ENCODE measurements around the gene SIAE.

SIAE gene

GRCh38 chr11:124629961-124630360 is 43.6 kb downstream of the SIAE start:
- H3K4me3 ChIP-seq (ENCODE audit: low read length): no peak overlapping the region
- H3K9me2 ChIP-seq (replicated peaks; ENCODE audit: control insufficient read depth, low read length): no peaks in the 10 kb centered on the region
- TF ChIP-seq CTCF (IDR thresholded peaks at IDR 0.05; ENCODE audit: low read depth, low read length, poor library complexity, severe bottlenecking) (no peak), EZH2phosphoT487 (IDR thresholded peaks at IDR 0.05; ENCODE audit: borderline replicate concordance, low read length) (no peak)
- H3K4me2 ChIP-seq (ENCODE audit: low read length): no peak overlapping the region
- H3K27ac ChIP-seq (ENCODE audit: low read depth, low read length): no peak overlapping the region
- no peaks in the 10 kb centered on the region for H3K4me1 ChIP-seq (ENCODE audit: control insufficient read depth, low read length)
- H4K20me1 ChIP-seq (ENCODE audit: control insufficient read depth, insufficient read depth, low read depth, low read length): no peaks in the 10 kb centered on the region
- peaks cover 17% of the 10 kb centered on the region for H3K79me2 ChIP-seq (ENCODE audit: control insufficient read depth, low read length)
- 0 out of 2 replicates have a peak, but pooled peaks cover 2% of the 10 kb centered on the region for H3F3A ChIP-seq (ENCODE audit: control insufficient read depth, insufficient read depth)
- no peaks in the 10 kb centered on the region for H3K9me3 ChIP-seq (ENCODE audit: control insufficient read depth, insufficient read depth, low read length)
- H3K27me3 ChIP-seq (ENCODE audit: control insufficient read depth, low read length): no peaks in the 10 kb centered on the region
- H3K36me3 ChIP-seq (ENCODE audit: control insufficient read depth, low read length): peaks cover 84% of the 10 kb centered on the region

GRCh38 chr11:124627546-124627945 is 46.0 kb downstream of the SIAE start:
- no peak overlapping the region for H3K27ac ChIP-seq (ENCODE audit: low read depth, low read length)
- no peaks in the 10 kb centered on the region for H3K9me3 ChIP-seq (ENCODE audit: control insufficient read depth, insufficient read depth, low read length)
- no peak overlapping the region for H3K4me2 ChIP-seq (ENCODE audit: low read length)
- 0 out of 2 replicates have a peak, but pooled peaks cover 2% of the 10 kb centered on the region for H3F3A ChIP-seq (ENCODE audit: control insufficient read depth, insufficient read depth)
- no peaks in the 10 kb centered on the region for H3K9me2 ChIP-seq (replicated peaks; ENCODE audit: control insufficient read depth, low read length)
- H3K4me1 ChIP-seq (ENCODE audit: control insufficient read depth, low read length): peaks cover 7% of the 10 kb centered on the region
- no peaks in the 10 kb centered on the region for H3K27me3 ChIP-seq (ENCODE audit: control insufficient read depth, low read length)
- TF ChIP-seq CTCF (IDR thresholded peaks at IDR 0.05; ENCODE audit: low read depth, low read length, poor library complexity, severe bottlenecking) (no peak), EZH2phosphoT487 (IDR thresholded peaks at IDR 0.05; ENCODE audit: borderline replicate concordance, low read length) (no peak)
- H3K79me2 ChIP-seq (ENCODE audit: control insufficient read depth, low read length): peaks cover 41% of the 10 kb centered on the region
- H4K20me1 ChIP-seq (ENCODE audit: control insufficient read depth, insufficient read depth, low read depth, low read length): no peaks in the 10 kb centered on the region
- peaks cover 77% of the 10 kb centered on the region for H3K36me3 ChIP-seq (ENCODE audit: control insufficient read depth, low read length)
- H3K4me3 ChIP-seq (ENCODE audit: low read length): no peak overlapping the region

GRCh38 chr11:124625504-124626168 is 47.9 kb downstream of the SIAE start:
- H3F3A ChIP-seq (ENCODE audit: control insufficient read depth, insufficient read depth): 0 out of 2 replicates have a peak, but pooled peaks cover 2% of the 10 kb centered on the region
- H3K4me2 ChIP-seq (ENCODE audit: low read length): no peak overlapping the region
- peaks cover 15% of the 10 kb centered on the region for H3K4me1 ChIP-seq (ENCODE audit: control insufficient read depth, low read length)
- H3K36me3 ChIP-seq (ENCODE audit: control insufficient read depth, low read length): peaks cover 58% of the 10 kb centered on the region
- H3K79me2 ChIP-seq (ENCODE audit: control insufficient read depth, low read length): peaks cover 44% of the 10 kb centered on the region
- H3K27me3 ChIP-seq (ENCODE audit: control insufficient read depth, low read length): no peaks in the 10 kb centered on the region
- H3K4me3 ChIP-seq (ENCODE audit: low read length): no peak overlapping the region
- H3K9me3 ChIP-seq (ENCODE audit: control insufficient read depth, insufficient read depth, low read length): no peaks in the 10 kb centered on the region
- H4K20me1 ChIP-seq (ENCODE audit: control insufficient read depth, insufficient read depth, low read depth, low read length): no peaks in the 10 kb centered on the region
- TF ChIP-seq EZH2phosphoT487 (IDR thresholded peaks at IDR 0.05; ENCODE audit: borderline replicate concordance, low read length) (no peak), CTCF (IDR thresholded peaks at IDR 0.05; ENCODE audit: low read depth, low read length, poor library complexity, severe bottlenecking) (no peak)
- no peak overlapping the region for H3K27ac ChIP-seq (ENCODE audit: low read depth, low read length)
- no peaks in the 10 kb centered on the region; the same call in 1 of the 2 replicates for H3K9me2 ChIP-seq (replicated peaks; ENCODE audit: control insufficient read depth, low read length)
